Epidermal melanocyte (primary cell): ENCODE measurements around the gene RPS23.

Experiments used
- DNase-seq: peaks from one replicate; pipeline ENCODE4 v3.0.0; 2011; ENCODE audit warnings: low spot score; ENCODE audit not compliant: insufficient read length

The RPS23 gene

DNA sequence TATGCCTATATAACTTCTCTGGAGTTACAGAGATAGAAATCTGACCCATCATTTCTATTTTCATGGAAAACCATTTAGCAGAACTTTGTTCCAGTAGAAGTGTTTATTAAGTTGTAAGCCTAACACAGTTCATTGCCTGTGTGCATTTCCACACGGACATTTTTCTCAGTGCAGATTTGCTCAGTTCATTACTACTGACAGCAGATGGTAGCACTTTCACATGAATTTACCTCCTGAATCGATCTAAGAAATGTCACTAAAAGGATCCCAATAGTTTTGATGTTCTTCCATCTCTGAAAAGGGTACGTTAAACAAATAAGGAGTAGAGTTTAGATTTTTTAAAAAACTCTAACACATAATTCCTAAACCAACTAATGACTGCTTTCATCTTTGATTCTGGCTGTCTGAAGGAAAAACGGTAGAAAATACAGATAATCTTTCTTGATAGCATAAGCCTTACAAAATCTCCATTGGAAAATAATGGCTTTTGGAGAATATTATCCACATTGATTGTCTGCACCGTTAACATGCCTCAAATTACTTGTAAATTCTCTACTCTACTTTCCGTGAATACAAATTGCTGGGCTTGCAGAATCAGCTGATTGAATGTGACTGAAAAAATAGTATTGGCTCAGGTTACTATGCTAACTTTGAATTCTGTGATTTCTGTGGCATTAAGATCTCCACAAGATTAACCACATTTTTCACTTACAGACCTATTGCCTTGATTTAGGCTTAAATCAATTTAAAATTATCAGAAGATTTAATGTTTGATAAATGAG, 33.1 kb downstream of the RPS23 start:
- no peak for DNase-seq

DNA sequence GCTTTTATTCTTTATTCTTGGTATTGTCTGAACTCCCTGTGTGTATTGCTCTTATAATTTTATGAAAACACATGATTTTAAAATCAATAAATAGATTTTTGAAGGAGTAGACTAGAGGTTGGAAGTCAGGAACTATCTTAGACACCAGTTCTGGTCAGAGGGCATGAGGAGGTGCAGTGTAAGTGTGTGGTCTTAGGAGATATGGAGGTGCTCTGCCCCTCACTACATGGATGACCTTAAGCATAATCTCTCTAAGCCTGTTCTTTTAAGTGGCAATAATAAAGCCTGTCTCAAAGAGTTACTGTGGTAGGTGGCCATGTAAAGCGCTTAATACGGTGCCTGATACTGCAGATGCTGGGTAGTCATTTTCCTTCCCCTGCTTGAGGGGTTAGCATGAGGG, 34.0 kb downstream of the RPS23 start:
- no peak for DNase-seq

- no peak for DNase-seq
Measured at GRCh38 chr5:82234885-82235284, 43.3 kb downstream of the RPS23 start.

- peak; percentile 37 for DNase-seq
Measured at GRCh38 chr5:82225525-82226172, 52.5 kb downstream of the RPS23 start.
